Measurements from ENCODE around the gene HHAT.

HHAT gene

GRCh38 chr1:210516697-210517459 lies 188.2 kb downstream of the HHAT start:
- Mint-ChIP-seq H3K4me1 (ENCODE audit: low read depth) (no peaks in the 10 kb centered on the region), H3K36me3 (ENCODE audit: low read depth) (no peaks in the 10 kb centered on the region), H3K27ac (no peak overlapping the region), H3K27me3 (no peaks in the 10 kb centered on the region), H3K4me3 (no peak overlapping the region), H3K9me3 (no peaks in the 10 kb centered on the region)

DNA sequence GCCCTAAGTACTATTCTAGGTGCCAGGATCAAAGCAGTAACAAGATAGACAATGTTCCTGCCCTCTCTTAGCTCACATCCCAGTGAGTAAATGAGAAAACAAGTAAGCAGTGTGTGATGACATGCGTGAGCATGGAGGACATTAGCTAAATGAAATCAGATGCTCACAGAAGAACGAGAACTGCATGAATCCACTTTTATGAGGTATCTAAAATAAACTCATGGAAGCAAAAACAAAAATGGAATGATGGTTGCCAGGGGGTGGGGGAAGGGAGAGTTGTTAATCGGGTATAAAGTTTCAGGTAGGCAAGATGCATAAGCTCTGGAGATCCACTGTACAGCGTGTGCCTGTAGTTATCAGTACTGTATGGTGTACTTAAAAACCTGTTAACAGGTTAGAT lies 195.1 kb downstream of the HHAT start:
- H3K27ac Mint-ChIP-seq, result no peak overlapping the region
- no peak overlapping the region for H3K4me3 Mint-ChIP-seq
- no peaks in the 10 kb centered on the region for H3K9me3 Mint-ChIP-seq
- no peaks in the 10 kb centered on the region for H3K36me3 Mint-ChIP-seq (ENCODE audit: low read depth)
- H3K27me3 Mint-ChIP-seq, result no peaks in the 10 kb centered on the region
- H3K4me1 Mint-ChIP-seq (ENCODE audit: low read depth), result no peaks in the 10 kb centered on the region

DNA sequence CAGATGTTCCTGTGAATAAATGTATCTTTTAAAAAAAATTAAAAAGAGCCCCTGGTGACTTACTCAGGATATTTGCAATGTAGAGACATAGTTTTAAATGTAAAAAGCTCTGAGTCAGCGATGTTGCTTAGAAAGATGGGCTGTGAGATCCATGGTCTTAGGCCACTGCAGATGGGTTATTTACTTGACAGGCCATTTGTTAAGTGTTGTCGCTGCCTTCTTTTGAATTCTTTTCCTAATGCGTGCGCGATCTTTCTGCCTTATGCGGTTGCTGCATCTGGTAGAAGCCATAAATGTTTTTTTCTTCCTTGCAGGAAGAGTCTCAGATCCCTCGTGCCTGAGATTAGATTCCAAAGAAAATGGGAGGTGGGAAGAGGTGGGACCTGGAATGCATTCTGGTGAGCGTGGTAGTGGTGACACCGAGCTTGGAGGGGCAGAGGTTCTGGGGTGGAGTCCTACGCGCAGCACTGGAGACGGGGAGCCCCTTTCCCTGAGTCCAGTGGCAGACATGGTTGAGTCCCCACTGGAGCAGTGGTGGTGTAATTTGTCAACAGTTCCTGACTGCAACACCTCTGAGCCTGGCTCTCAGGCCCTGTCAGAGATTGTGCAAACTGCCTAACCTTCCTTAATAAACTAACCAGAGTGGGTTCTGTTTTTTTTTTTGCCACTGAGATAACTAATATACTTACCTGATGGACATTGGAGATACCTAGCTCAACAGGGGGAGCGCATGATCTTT lies 197.2 kb downstream of the HHAT start:
- no peaks in the 10 kb centered on the region for H3K27me3 Mint-ChIP-seq
- H3K4me1 Mint-ChIP-seq (ENCODE audit: low read depth), result no peaks in the 10 kb centered on the region
- no peak overlapping the region for H3K4me3 Mint-ChIP-seq
- no peaks in the 10 kb centered on the region for H3K9me3 Mint-ChIP-seq
- H3K36me3 Mint-ChIP-seq (ENCODE audit: low read depth), result no peaks in the 10 kb centered on the region
- H3K27ac Mint-ChIP-seq, result no peak overlapping the region

GRCh38 chr1:210527091-210527490 lies 198.4 kb downstream of the HHAT start:
- no peaks in the 10 kb centered on the region for H3K27me3 Mint-ChIP-seq
- no peak overlapping the region for H3K4me3 Mint-ChIP-seq
- H3K36me3 Mint-ChIP-seq (ENCODE audit: low read depth), result no peaks in the 10 kb centered on the region

DNA sequence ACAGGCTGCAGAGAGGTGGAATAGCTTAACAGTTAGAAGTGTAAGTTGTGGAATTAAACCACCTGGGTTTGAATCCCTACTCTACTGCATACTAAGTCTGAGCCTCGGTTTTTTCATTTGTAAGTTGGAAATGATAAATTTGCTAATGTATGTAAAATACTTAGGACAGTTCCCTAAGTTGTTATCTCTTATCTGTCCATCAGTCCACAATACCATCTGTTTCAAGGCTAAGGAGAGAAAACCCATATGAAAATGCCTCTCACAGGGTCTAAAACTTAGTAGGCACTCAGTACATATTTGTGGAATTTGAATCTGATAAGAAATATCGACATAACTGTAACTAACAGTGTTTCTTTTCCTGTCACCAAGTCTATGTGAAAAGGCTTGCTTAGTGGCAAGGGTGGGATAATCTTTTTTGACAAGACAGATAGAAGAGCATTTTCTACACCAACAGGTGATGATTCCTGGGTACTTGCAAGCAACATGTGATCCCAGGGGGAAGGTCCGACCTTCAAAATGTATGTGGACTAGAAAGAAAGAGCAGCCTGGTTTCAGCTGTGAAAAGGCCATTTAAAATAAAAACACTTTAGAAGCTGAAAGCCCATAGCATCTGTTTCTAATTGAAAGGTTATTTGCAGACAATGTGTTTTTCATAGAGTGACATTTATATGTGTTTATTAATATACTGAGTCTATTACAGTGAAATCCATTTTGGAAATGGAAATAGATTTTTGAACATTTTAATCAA lies 202.9 kb downstream of the HHAT start:
- Mint-ChIP-seq H3K27ac (no peak overlapping the region), H3K36me3 (ENCODE audit: low read depth) (no peaks in the 10 kb centered on the region), H3K4me3 (no peak overlapping the region), H3K27me3 (no peaks in the 10 kb centered on the region), H3K4me1 (ENCODE audit: low read depth) (no peaks in the 10 kb centered on the region), H3K9me3 (no peaks in the 10 kb centered on the region)

More at GRCh38 chr1:210527091-210527490, 198.4 kb downstream of the HHAT start:
- Mint-ChIP-seq H3K4me1 (ENCODE audit: low read depth) (no peaks in the 10 kb centered on the region), H3K9me3 (no peaks in the 10 kb centered on the region), H3K27ac (no peak overlapping the region)

GRCh38 chr1:210532223-210532598 lies 203.5 kb downstream of the HHAT start:
- H3K27ac Mint-ChIP-seq, result no peak overlapping the region
- H3K9me3 Mint-ChIP-seq, result no peaks in the 10 kb centered on the region
- no peaks in the 10 kb centered on the region for H3K4me1 Mint-ChIP-seq (ENCODE audit: low read depth)
- H3K27me3 Mint-ChIP-seq, result no peaks in the 10 kb centered on the region
- no peak overlapping the region for H3K4me3 Mint-ChIP-seq
- H3K36me3 Mint-ChIP-seq (ENCODE audit: low read depth), result no peaks in the 10 kb centered on the region

DNA sequence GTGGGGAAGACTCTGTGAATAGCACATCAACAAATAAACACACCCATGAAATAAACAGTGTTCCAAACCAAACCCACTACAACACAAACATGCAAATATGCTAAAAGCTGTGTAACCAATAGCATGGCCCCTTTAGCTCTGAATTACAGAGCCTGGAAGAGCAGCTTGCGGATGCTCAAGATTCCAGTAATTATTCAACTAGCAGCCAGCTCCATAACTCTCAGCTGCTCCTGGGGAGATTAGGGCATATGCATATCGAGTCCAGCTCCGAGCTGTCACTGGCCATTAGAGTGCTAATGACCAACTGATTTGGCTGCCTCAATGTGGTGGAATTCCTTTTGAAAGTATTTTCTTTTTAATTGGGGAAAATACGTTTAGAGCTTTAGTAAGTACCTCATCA lies 207.1 kb downstream of the HHAT start:
- Mint-ChIP-seq H3K27ac (no peak overlapping the region), H3K9me3 (no peaks in the 10 kb centered on the region), H3K36me3 (ENCODE audit: low read depth) (no peaks in the 10 kb centered on the region), H3K4me3 (no peak overlapping the region), H3K27me3 (no peaks in the 10 kb centered on the region), H3K4me1 (ENCODE audit: low read depth) (no peaks in the 10 kb centered on the region)

DNA sequence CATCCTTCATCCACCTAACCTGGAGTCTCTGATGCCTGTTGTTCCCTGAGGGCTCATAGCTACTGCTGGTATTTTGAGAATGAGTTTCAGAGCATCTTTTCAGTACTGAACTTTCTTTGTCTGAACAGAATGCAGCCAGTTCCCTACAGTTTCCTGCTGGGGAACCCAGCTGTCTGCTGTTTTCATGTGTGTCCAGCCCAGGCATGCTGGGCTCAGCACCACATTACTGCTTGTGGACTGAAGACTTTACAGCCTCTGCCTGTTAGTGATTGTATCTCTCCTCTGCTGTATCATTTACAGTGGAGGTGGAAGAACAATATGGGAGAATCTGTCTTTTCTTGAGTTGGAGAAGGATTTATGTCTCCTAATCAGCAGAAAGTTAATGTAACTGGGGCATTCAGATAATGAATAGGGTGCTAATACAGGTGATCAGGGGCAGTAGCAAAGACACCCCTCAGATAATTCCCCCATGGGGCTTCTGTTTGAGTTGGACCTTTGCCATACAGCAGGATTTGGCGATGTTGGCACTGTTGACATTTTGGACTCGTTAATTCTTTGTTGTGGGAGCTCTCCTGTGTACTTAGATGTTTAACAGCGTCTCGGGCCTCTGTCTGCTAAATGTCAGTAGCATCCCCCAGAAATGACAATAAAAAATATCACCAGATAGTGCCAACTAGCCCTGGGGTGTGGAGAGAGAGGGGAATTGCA lies 207.7 kb downstream of the HHAT start:
- no peaks in the 10 kb centered on the region for H3K4me1 Mint-ChIP-seq (ENCODE audit: low read depth)
- no peaks in the 10 kb centered on the region for H3K9me3 Mint-ChIP-seq
- H3K4me3 Mint-ChIP-seq, result no peak overlapping the region
- no peaks in the 10 kb centered on the region for H3K36me3 Mint-ChIP-seq (ENCODE audit: low read depth)
- no peaks in the 10 kb centered on the region for H3K27me3 Mint-ChIP-seq
- no peak overlapping the region for H3K27ac Mint-ChIP-seq

DNA sequence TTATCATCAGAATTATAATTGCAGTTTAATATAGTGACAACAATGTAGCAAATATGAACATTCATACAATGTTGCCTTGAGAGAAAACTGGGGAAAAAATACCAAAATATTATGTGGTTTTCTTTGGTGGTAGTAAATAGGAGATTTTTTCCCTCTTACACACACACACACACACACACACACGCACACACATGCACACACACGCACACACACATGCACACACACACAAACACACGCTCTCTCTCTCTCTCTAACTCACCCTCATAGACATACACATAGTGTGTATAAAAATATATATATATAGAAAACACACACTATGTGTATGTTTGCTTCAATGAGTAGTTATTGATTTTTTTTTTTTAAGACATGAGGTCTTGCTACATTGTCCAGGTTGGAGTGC lies 211.6 kb downstream of the HHAT start:
- Mint-ChIP-seq H3K4me1 (ENCODE audit: low read depth) (no peaks in the 10 kb centered on the region), H3K36me3 (ENCODE audit: low read depth) (no peaks in the 10 kb centered on the region), H3K9me3 (no peaks in the 10 kb centered on the region), H3K27ac (no peak overlapping the region), H3K4me3 (no peak overlapping the region), H3K27me3 (no peaks in the 10 kb centered on the region)

- Mint-ChIP-seq H3K9me3 (no peaks in the 10 kb centered on the region), H3K27ac (no peak overlapping the region), H3K4me3 (no peak overlapping the region), H3K36me3 (ENCODE audit: low read depth) (no peaks in the 10 kb centered on the region), H3K27me3 (no peaks in the 10 kb centered on the region), H3K4me1 (ENCODE audit: low read depth) (no peaks in the 10 kb centered on the region)
Observed at GRCh38 chr1:210541680-210542358, 213.1 kb downstream of the HHAT start.

DNA sequence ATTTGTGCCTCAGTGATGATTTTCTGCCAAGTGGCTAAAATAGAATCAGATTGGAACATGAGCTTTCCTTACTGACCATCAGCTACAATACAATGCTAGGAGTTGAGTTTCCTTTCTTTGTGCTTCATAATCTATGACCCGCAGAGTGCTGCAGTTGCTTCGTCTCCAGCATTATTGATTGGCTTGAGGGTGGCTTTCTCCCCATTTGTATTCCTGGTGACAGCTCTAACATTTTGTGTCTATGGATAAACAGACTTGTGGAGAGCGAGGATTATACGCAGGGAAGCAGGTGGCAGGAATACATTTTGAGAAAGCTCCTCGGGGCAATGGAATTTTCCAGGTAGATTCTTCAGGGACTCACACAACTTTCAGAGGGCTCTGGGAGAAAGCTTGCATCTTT lies 223.2 kb downstream of the HHAT start:
- H3K4me1 Mint-ChIP-seq (ENCODE audit: low read depth), result no peaks in the 10 kb centered on the region
- H3K27me3 Mint-ChIP-seq, result no peaks in the 10 kb centered on the region
- H3K36me3 Mint-ChIP-seq (ENCODE audit: low read depth), result no peaks in the 10 kb centered on the region
- H3K9me3 Mint-ChIP-seq, result no peaks in the 10 kb centered on the region
- no peak overlapping the region for H3K4me3 Mint-ChIP-seq
- no peak overlapping the region for H3K27ac Mint-ChIP-seq

DNA sequence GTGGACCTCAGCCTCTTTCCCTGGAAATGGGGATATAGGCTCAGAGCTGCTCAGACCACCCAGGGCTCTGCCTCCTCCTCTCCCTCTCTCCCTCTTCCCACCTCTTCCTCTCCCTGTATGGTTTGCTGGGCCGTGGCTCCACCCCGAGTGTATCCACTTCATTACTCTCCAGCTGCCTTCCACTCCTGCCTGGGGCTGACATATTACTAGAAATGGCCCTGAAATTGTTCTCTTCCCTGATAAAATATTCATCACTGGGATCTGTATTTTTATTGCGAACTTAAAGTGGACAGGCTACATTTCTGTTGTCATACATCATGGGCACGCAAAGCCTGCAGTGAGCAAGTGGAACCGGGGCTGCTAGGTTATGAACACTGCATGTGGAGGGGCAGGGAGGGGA lies 225.0 kb downstream of the HHAT start:
- no peaks in the 10 kb centered on the region for H3K4me1 Mint-ChIP-seq (ENCODE audit: low read depth)
- no peak overlapping the region for H3K27ac Mint-ChIP-seq
- H3K4me3 Mint-ChIP-seq, result no peak overlapping the region
- H3K27me3 Mint-ChIP-seq, result no peaks in the 10 kb centered on the region
- H3K9me3 Mint-ChIP-seq, result no peaks in the 10 kb centered on the region
- H3K36me3 Mint-ChIP-seq (ENCODE audit: low read depth), result no peaks in the 10 kb centered on the region

GRCh38 chr1:210554382-210554781 lies 225.7 kb downstream of the HHAT start:
- Mint-ChIP-seq H3K27ac (no peak overlapping the region), H3K4me3 (no peak overlapping the region), H3K9me3 (no peaks in the 10 kb centered on the region), H3K4me1 (ENCODE audit: low read depth) (no peaks in the 10 kb centered on the region), H3K36me3 (ENCODE audit: low read depth) (no peaks in the 10 kb centered on the region), H3K27me3 (no peaks in the 10 kb centered on the region)

DNA sequence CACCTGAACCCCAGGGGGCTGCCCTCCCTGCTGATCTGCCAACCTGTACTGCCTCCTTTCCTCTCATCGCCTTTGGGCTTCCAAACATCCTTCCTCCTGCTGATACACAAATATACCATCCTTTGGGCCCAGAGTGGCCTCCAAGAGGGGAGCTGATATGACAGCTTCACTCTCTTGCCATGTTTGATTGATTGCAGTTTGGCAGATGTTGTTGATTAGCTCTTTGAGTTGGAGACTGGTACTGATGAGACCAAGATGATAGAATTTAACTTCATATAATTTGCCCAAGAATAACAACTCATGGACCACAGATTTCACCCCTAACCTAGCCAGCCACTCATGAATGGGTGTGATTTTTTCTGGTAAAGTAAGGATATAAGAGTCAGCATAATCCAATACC lies 227.8 kb downstream of the HHAT start:
- H3K9me3 Mint-ChIP-seq, result no peaks in the 10 kb centered on the region
- H3K4me3 Mint-ChIP-seq, result no peak overlapping the region
- H3K27ac Mint-ChIP-seq, result no peak overlapping the region
- no peaks in the 10 kb centered on the region for H3K4me1 Mint-ChIP-seq (ENCODE audit: low read depth)
- no peaks in the 10 kb centered on the region for H3K36me3 Mint-ChIP-seq (ENCODE audit: low read depth)
- no peaks in the 10 kb centered on the region for H3K27me3 Mint-ChIP-seq
